D721Med (cell line): ENCODE measurements around the gene NUPR1.

Experiments used
- DNase-seq: peaks from one replicate; pipeline ENCODE4 v3.0.0; 2011; ENCODE audit warnings: low spot score; ENCODE audit not compliant: insufficient read length
- FAIRE-seq: peaks from 2 replicates; lab custom pipeline; 2011; peaks lifted over from hg19 to GRCh38; lab: Jason Lieb, UNC
- CTCF ChIP-seq: IDR thresholded peaks from 2 replicates; pipeline ENCODE4 v1.5.1; 2012; ENCODE audit warnings: mild to moderate bottlenecking, control low read depth; ENCODE audit not compliant: insufficient read depth; ENCODE audit errors: missing control alignments

NUPR1 gene

GRCh38 chr16:28542646-28543045 is 3.9 kb upstream of the NUPR1 start:
- no peak for DNase-seq
- no peak for TF ChIP-seq CTCF
- no peak for FAIRE-seq

- DNase-seq (no peak), FAIRE-seq (no peak)
- no peak for TF ChIP-seq CTCF
Measured at GRCh38 chr16:28540346-28540745, 1.6 kb upstream of the NUPR1 start.

GRCh38 chr16:28537964-28538732 is 626 bp downstream of the NUPR1 start:
- no peak for TF ChIP-seq CTCF
- DNase-seq (no peak), FAIRE-seq (no peak)

GRCh38 chr16:28537076-28537475 is 1.7 kb downstream of the NUPR1 start:
- no peak for FAIRE-seq
- no peak for DNase-seq
- no peak for TF ChIP-seq CTCF

- DNase-seq (no peak), FAIRE-seq (no peak)
- no peak for TF ChIP-seq CTCF
Measured at GRCh38 chr16:28534542-28535373, 4.0 kb downstream of the NUPR1 start.

- DNase-seq (no peak), FAIRE-seq (no peak)
- TF ChIP-seq CTCF, result no peak
Measured at GRCh38 chr16:28532940-28533647, 5.7 kb downstream of the NUPR1 start.
